ENCODE data around the gene FAM162B. TPM values are rescaled to one million over a fixed set of nuclear protein-coding genes. Genes with fewer than 3 reads are reported as not detected.

Gene FAM162B
- total RNA-seq, 2 experiments from 2014 or later, result not detected

GRCh38 chr6:116763048-116763447 is 2.5 kb downstream of the FAM162B start:
- Histone ChIP-seq H3K79me2 (ENCODE audit: insufficient read depth, low read depth, low read length) (no peaks in the 10 kb centered on the region), H3K27ac (ENCODE audit: low read depth, low read length, poor library complexity, severe bottlenecking) (no peak overlapping the region), H3K4me1 (ENCODE audit: insufficient read depth, low read length, poor library complexity, severe bottlenecking) (no peaks in the 10 kb centered on the region), H3K4me3 (ENCODE audit: low read depth, low read length, poor library complexity, severe bottlenecking) (no peak overlapping the region), H3K9me2 (ENCODE audit: insufficient read depth, low read length) (no peaks in the 10 kb centered on the region), H3K4me2 (ENCODE audit: low read length) (no peak overlapping the region), H3K9me3 (ENCODE audit: low read length) (no peaks in the 10 kb centered on the region), H3K36me3 (ENCODE audit: insufficient read depth, low read length) (no peaks in the 10 kb centered on the region), H2AFZ (ENCODE audit: low read length) (no peak overlapping the region), H4K20me1 (ENCODE audit: insufficient read depth, low read length) (no peaks in the 10 kb centered on the region)
- POLR2A ChIA-PET, result no interaction called here
- no TSS peak for BruUV-seq (replicated peaks)
- TF ChIP-seq EZH2phosphoT487 (IDR thresholded peaks at IDR 0.05; ENCODE audit: borderline replicate concordance, low read depth, low read length) (no peak), CTCF (conservative IDR thresholded peaks at IDR 0.05; ENCODE audit: low read length) (no peak)
- no peak for DNase-seq (ENCODE audit: low spot score)
- CTCF ChIA-PET (ENCODE audit: unreplicated experiment), result no interaction called here
- intact Hi-C loops (cut with micrococcal nuclease; ENCODE audit: unreplicated experiment), result no loop called here

GRCh38 chr6:116762235-116762634 is 3.3 kb downstream of the FAM162B start:
- POLR2A ChIA-PET, result interaction anchor here (1.8 kb wide), 1 partner anchor 9 kb away, joined by 4 read pairs; no protein-coding TSS in a partner anchor
- CTCF ChIA-PET (ENCODE audit: unreplicated experiment), result no interaction called here
- Histone ChIP-seq H2AFZ (ENCODE audit: low read length) (no peak overlapping the region), H3K9me2 (ENCODE audit: insufficient read depth, low read length) (no peaks in the 10 kb centered on the region), H3K4me3 (ENCODE audit: low read depth, low read length, poor library complexity, severe bottlenecking) (no peak overlapping the region), H3K79me2 (ENCODE audit: insufficient read depth, low read depth, low read length) (no peaks in the 10 kb centered on the region), H3K4me2 (ENCODE audit: low read length) (no peak overlapping the region), H3K36me3 (ENCODE audit: insufficient read depth, low read length) (no peaks in the 10 kb centered on the region), H3K9me3 (ENCODE audit: low read length) (no peaks in the 10 kb centered on the region), H3K27ac (ENCODE audit: low read depth, low read length, poor library complexity, severe bottlenecking) (no peak overlapping the region), H3K4me1 (ENCODE audit: insufficient read depth, low read length, poor library complexity, severe bottlenecking) (no peaks in the 10 kb centered on the region), H4K20me1 (ENCODE audit: insufficient read depth, low read length) (no peaks in the 10 kb centered on the region)
- BruUV-seq (replicated peaks), result no TSS peak
- DNase-seq (ENCODE audit: low spot score), result no peak
- TF ChIP-seq EZH2phosphoT487 (IDR thresholded peaks at IDR 0.05; ENCODE audit: borderline replicate concordance, low read depth, low read length) (no peak), CTCF (conservative IDR thresholded peaks at IDR 0.05; ENCODE audit: low read length) (no peak)
- intact Hi-C loops (cut with micrococcal nuclease; ENCODE audit: unreplicated experiment), result no loop called here

- no peaks in the 10 kb centered on the region for H3K36me3 ChIP-seq (ENCODE audit: insufficient read depth, low read length)
- POLR2A ChIA-PET, result interaction anchor here (1.8 kb wide), 1 partner anchor 10 kb away, joined by 4 read pairs; no protein-coding TSS in a partner anchor
- H4K20me1 ChIP-seq (ENCODE audit: insufficient read depth, low read length), result no peaks in the 10 kb centered on the region
- H3K9me2 ChIP-seq (ENCODE audit: insufficient read depth, low read length), result no peaks in the 10 kb centered on the region
- no peak for DNase-seq (ENCODE audit: low spot score)
- no peak overlapping the region for H2AFZ ChIP-seq (ENCODE audit: low read length)
- H3K4me2 ChIP-seq (ENCODE audit: low read length), result no peak overlapping the region
- H3K4me3 ChIP-seq (ENCODE audit: low read depth, low read length, poor library complexity, severe bottlenecking), result no peak overlapping the region
- no peak overlapping the region for H3K27ac ChIP-seq (ENCODE audit: low read depth, low read length, poor library complexity, severe bottlenecking)
- TF ChIP-seq CTCF (conservative IDR thresholded peaks at IDR 0.05; ENCODE audit: low read length) (no peak), EZH2phosphoT487 (IDR thresholded peaks at IDR 0.05; ENCODE audit: borderline replicate concordance, low read depth, low read length) (no peak)
- no peaks in the 10 kb centered on the region for H3K4me1 ChIP-seq (ENCODE audit: insufficient read depth, low read length, poor library complexity, severe bottlenecking)
- intact Hi-C loops (cut with micrococcal nuclease; ENCODE audit: unreplicated experiment), result no loop called here
- BruUV-seq (replicated peaks), result no TSS peak
- CTCF ChIA-PET (ENCODE audit: unreplicated experiment), result no interaction called here
- H3K79me2 ChIP-seq (ENCODE audit: insufficient read depth, low read depth, low read length), result no peaks in the 10 kb centered on the region
- no peaks in the 10 kb centered on the region for H3K9me3 ChIP-seq (ENCODE audit: low read length)
Observed at GRCh38 chr6:116761779-116762178, 3.7 kb downstream of the FAM162B start.

All from OCI-LY7 (cell line).